Testis (tissue), 2 donors: ENCODE data around the gene ASCL3.

Experiments
- CTCF ChIP-seq, 3 experiments: fragments of 450-650 bp in 2 of 3; fragments of 200-600 bp in 1 of 3; sonication (generic) in 1 of 3; IDR thresholded peaks; one replicate each; pipeline ENCODE4 v1.5.1; 2016 to 2019; ENCODE audit warnings: antibody characterized with exemption in 3 of 3, mild to moderate bottlenecking in 2 of 3, moderate library complexity in 1 of 3
- POLR2A ChIP-seq: fragments of 450-650 bp; IDR thresholded peaks from one replicate; pipeline ENCODE4 v1.6.1; 2017; ENCODE audit warnings: antibody characterized with exemption, mild to moderate bottlenecking, moderate library complexity

DNA sequence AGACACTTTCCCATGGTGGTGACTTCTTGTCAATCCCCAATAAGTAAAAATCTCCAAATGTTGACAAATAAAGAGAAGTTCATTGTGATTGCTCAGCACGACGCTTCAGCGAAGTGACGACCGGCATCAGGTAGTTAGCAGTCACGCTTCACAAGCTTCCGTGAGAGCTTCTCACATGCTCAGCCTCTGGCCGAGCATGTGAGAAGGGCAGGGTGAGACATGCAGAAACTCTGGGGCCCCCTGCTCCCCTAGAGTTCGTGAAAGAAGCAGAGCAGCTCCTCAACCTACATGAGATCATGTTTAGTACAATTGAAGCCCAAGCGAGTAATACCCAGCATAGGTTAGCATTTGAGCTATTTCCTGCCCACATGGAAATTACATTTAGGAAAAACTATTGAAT, 5.7 kb downstream of the ASCL3 start:
- TF ChIP-seq POLR2A (no peak), CTCF (IDR thresholded peaks at IDR 0.05) (no peak)
